Measurements from ENCODE around the gene MMP23B.
"Not testable (repeated sequence)": the region's sequence is repeated elsewhere in the genome, so short reads cannot be mapped to it uniquely, and the experiment has no call there.

MMP23B gene

GRCh38 chr1:1631782-1632420, at the start of gene MMP23B:
Gene MMP23B, plus strand, starts transcription at chr1:1632173. Its CDS starts 46 bp downstream, at chr1:1632219.
- no peak for DNase-seq (ENCODE audit: extremely low read depth, low read depth)
- TF ChIP-seq CTCF (IDR thresholded peaks at IDR 0.05; ENCODE audit: low read depth, low read length, missing control alignments) = no peak
- H3K4me3 ChIP-seq (replicated peaks; ENCODE audit: low read depth, low read length) = no peak within 1 kb of the TSS

GRCh38 chr1:1582585-1583346, 49.2 kb upstream of the MMP23B start:
- TF ChIP-seq CTCF (IDR thresholded peaks at IDR 0.05; ENCODE audit: low read depth, low read length, missing control alignments) = no peak
- DNase-seq (ENCODE audit: extremely low read depth, low read depth) = no peak
- H3K4me3 ChIP-seq (replicated peaks; ENCODE audit: low read depth, low read length) = no peak overlapping the region

- no peak for DNase-seq (ENCODE audit: extremely low read depth, low read depth)
- H3K4me3 ChIP-seq (replicated peaks; ENCODE audit: low read depth, low read length) = no peak overlapping the region
- no peak for TF ChIP-seq CTCF (IDR thresholded peaks at IDR 0.05; ENCODE audit: low read depth, low read length, missing control alignments)
Measured at GRCh38 chr1:1583347-1584010, 48.5 kb upstream of the MMP23B start.

- TF ChIP-seq CTCF (IDR thresholded peaks at IDR 0.05; ENCODE audit: low read depth, low read length, missing control alignments) = no peak
- H3K4me3 ChIP-seq (replicated peaks; ENCODE audit: low read depth, low read length) = no peak overlapping the region
- DNase-seq (ENCODE audit: extremely low read depth, low read depth) = no peak
Measured at GRCh38 chr1:1591452-1591851, 40.5 kb upstream of the MMP23B start.

- no peak overlapping the region for H3K4me3 ChIP-seq (replicated peaks; ENCODE audit: low read depth, low read length)
- TF ChIP-seq CTCF (IDR thresholded peaks at IDR 0.05; ENCODE audit: low read depth, low read length, missing control alignments) = no peak
- no peak for DNase-seq (ENCODE audit: extremely low read depth, low read depth)
Measured at GRCh38 chr1:1593834-1594601, 38.0 kb upstream of the MMP23B start.

GRCh38 chr1:1594602-1595260, 37.2 kb upstream of the MMP23B start:
- TF ChIP-seq CTCF (IDR thresholded peaks at IDR 0.05; ENCODE audit: low read depth, low read length, missing control alignments) = no peak
- DNase-seq (ENCODE audit: extremely low read depth, low read depth) = no peak
- H3K4me3 ChIP-seq (replicated peaks; ENCODE audit: low read depth, low read length) = no peak overlapping the region

GRCh38 chr1:1595341-1595740, 36.6 kb upstream of the MMP23B start:
- not testable (repeated sequence) for H3K4me3 ChIP-seq (replicated peaks; ENCODE audit: low read depth, low read length)

More at GRCh38 chr1:1595341-1595740, 36.6 kb upstream of the MMP23B start:
- DNase-seq (ENCODE audit: extremely low read depth, low read depth) = not testable (repeated sequence)

Data from HFF-Myc (cell line).